Mesothelial cell of epicardium (in vitro differentiated cells): Measurements from ENCODE around the gene TGFB3. TPM values are rescaled to one million over a fixed set of nuclear protein-coding genes. Genes with fewer than 3 reads are reported as not detected.

Source experiments
- DNase-seq, 2 experiments: peaks; one replicate each; pipeline ENCODE4 v3.0.0; 2021; ENCODE audit warnings: low spot score in 2 of 2; ENCODE audit not compliant: unreplicated experiment in 2 of 2
- H3K27ac Mint-ChIP-seq: 2 replicates; pipeline ENCODE4 v1.8.0; 2021; ENCODE audit warnings: mixed read lengths
- H3K27me3 Mint-ChIP-seq: 2 replicates; pipeline ENCODE4 v1.8.0; 2021; ENCODE audit warnings: low read depth, mixed read lengths
- H3K36me3 Mint-ChIP-seq: 2 replicates; pipeline ENCODE4 v1.8.0; 2021; ENCODE audit warnings: mixed read lengths
- H3K4me1 Mint-ChIP-seq: 2 replicates; pipeline ENCODE4 v1.8.0; 2021; ENCODE audit warnings: mixed read lengths
- H3K4me3 Mint-ChIP-seq: 2 replicates; pipeline ENCODE4 v1.8.0; 2021; ENCODE audit warnings: mild to moderate bottlenecking, moderate library complexity, mixed read lengths
- H3K9me3 Mint-ChIP-seq: 2 replicates; pipeline ENCODE4 v1.8.0; 2021; ENCODE audit warnings: mixed read lengths
- total RNA-seq: library from RNA; stranded (reverse); gene quantifications from 3 replicates; pipeline ENCODE4 v1.2.1, GENCODE V29; 2021
- TF ChIP-seq, protein P1 (sequence below): fragments of 200-600 bp; sonication (generic); IDR thresholded peaks from one replicate; pipeline ENCODE4 v1.5.0; 2021; ENCODE audit warnings: antibody characterized with exemption; ENCODE audit not compliant: unreplicated experiment

TGFB3 gene
- total RNA-seq, 1 donor from 2014 or later, result 62.0 TPM

DNA sequence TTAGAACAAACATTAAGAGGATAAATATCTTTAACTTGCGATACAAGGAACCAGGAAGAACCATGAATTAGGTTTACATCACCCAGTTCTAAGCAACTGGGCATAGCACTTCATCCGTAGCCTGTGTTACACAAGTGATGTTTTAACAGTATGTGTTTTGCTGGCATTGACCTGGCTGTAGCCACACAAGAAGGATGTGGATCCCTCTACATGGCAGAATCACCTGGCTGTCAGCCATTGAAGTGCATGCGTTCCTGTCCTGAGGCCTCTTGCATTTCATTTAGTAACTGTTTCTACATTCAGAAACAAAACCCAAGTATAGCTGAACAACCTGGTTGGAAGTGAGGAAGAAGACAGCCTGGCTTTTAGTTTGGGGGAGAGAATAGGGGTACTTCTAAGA, 72.2 kb downstream of the TGFB3 start:
- H3K9me3 Mint-ChIP-seq, result no peaks in the 10 kb centered on the region
- H3K4me1 Mint-ChIP-seq, result peaks cover 49% of the 10 kb centered on the region
- H3K27me3 Mint-ChIP-seq, result no peaks in the 10 kb centered on the region
- H3K27ac Mint-ChIP-seq, result peak overlapping the region; percentile 48
- H3K36me3 Mint-ChIP-seq, result peaks cover 2% of the 10 kb centered on the region
- DNase-seq, result no peak
- H3K4me3 Mint-ChIP-seq, result no peak overlapping the region
- TF ChIP-seq, protein P1, sequence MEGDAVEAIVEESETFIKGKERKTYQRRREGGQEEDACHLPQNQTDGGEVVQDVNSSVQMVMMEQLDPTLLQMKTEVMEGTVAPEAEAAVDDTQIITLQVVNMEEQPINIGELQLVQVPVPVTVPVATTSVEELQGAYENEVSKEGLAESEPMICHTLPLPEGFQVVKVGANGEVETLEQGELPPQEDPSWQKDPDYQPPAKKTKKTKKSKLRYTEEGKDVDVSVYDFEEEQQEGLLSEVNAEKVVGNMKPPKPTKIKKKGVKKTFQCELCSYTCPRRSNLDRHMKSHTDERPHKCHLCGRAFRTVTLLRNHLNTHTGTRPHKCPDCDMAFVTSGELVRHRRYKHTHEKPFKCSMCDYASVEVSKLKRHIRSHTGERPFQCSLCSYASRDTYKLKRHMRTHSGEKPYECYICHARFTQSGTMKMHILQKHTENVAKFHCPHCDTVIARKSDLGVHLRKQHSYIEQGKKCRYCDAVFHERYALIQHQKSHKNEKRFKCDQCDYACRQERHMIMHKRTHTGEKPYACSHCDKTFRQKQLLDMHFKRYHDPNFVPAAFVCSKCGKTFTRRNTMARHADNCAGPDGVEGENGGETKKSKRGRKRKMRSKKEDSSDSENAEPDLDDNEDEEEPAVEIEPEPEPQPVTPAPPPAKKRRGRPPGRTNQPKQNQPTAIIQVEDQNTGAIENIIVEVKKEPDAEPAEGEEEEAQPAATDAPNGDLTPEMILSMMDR, result no peak

Other genes with a start within 250 kb of the TGFB3 start
- gene IFT43, start 3.8 kb upstream of the TGFB3 start, total RNA-seq, result 39.8 to 46.0 TPM (median 43.4 TPM) in 3 replicates
- 74.9 to 83.1 TPM (median 80.7 TPM) in 3 replicates for gene GPATCH2L, start 169.9 kb upstream of the TGFB3 start, total RNA-seq